HG03432 (cell line): ENCODE data around the gene ANXA11.
"Not testable (repeated sequence)": the region's sequence is repeated elsewhere in the genome, so short reads cannot be mapped to it uniquely, and the experiment has no call there.

Source experiments
- ATAC-seq: cut with Tn5 transposase; IDR thresholded peaks from one replicate; pipeline ENCODE4 v1.9.1; 2021; ENCODE audit warnings: mild to moderate bottlenecking, moderate library complexity; ENCODE audit not compliant: unreplicated experiment

The ANXA11 gene

GRCh38 chr10:80148166-80148805 lies 57.1 kb downstream of the ANXA11 start:
- no peak for ATAC-seq

GRCh38 chr10:80146918-80147317 lies 58.4 kb downstream of the ANXA11 start:
- ATAC-seq: no peak

GRCh38 chr10:80145406-80146308 lies 59.7 kb downstream of the ANXA11 start:
- not testable (repeated sequence) for ATAC-seq

GRCh38 chr10:80144696-80145131 lies 60.6 kb downstream of the ANXA11 start:
- peak; percentile 44 for ATAC-seq

- peak; percentile 68 for ATAC-seq
These were observed 61.2 kb downstream of the ANXA11 start for GRCh38 chr10:80144067-80144695.

GRCh38 chr10:80141696-80142460 lies 63.5 kb downstream of the ANXA11 start:
- no peak for ATAC-seq

GRCh38 chr10:80140251-80140650 lies 65.1 kb downstream of the ANXA11 start:
- ATAC-seq: no peak

GRCh38 chr10:80139265-80139664 lies 66.1 kb downstream of the ANXA11 start:
- ATAC-seq: no peak

GRCh38 chr10:80137920-80138319 lies 67.4 kb downstream of the ANXA11 start:
- no peak for ATAC-seq

GRCh38 chr10:80137031-80137862 lies 68.1 kb downstream of the ANXA11 start:
- ATAC-seq: no peak

GRCh38 chr10:80136134-80136571 lies 69.2 kb downstream of the ANXA11 start:
- ATAC-seq: no peak

GRCh38 chr10:80133687-80134086 lies 71.7 kb downstream of the ANXA11 start:
- ATAC-seq: not testable (repeated sequence)

GRCh38 chr10:80133206-80133605 lies 72.1 kb downstream of the ANXA11 start:
- ATAC-seq: no peak

GRCh38 chr10:80132299-80133139 lies 72.8 kb downstream of the ANXA11 start, which contains the start of gene PLAC9:
Gene PLAC9, plus strand, starts transcription at chr10:80132730. Its CDS starts 33 bp downstream, at chr10:80132763.
- no peak for ATAC-seq

GRCh38 chr10:80131499-80131901 lies 73.8 kb downstream of the ANXA11 start:
- no peak for ATAC-seq

- no peak for ATAC-seq
These were observed 78.5 kb downstream of the ANXA11 start for GRCh38 chr10:80126876-80127275.

- ATAC-seq: no peak
These were observed 82.6 kb downstream of the ANXA11 start for GRCh38 chr10:80122746-80123145.

- ATAC-seq: no peak
These were observed 83.1 kb downstream of the ANXA11 start for GRCh38 chr10:80122110-80122710.
